KMS-11 (cell line): ENCODE results near the gene EPS8.

Source experiments
- H2AFZ ChIP-seq: fragments of 200-600 bp; sonication (generic); 2 replicates; pipeline ENCODE4 v1.6.1; 2016; ENCODE audit warnings: antibody characterized with exemption, mixed run types, low read depth
- H3K27ac ChIP-seq: fragments of 200-600 bp; sonication (generic); 2 replicates; pipeline ENCODE4 v1.6.1; 2016; ENCODE audit warnings: mild to moderate bottlenecking, mixed run types
- H3K27me3 ChIP-seq: fragments of 200-600 bp; sonication (generic); 2 replicates; pipeline ENCODE4 v1.6.1; 2017; ENCODE audit warnings: mild to moderate bottlenecking, low read depth, mixed run types, moderate library complexity; ENCODE audit not compliant: insufficient read depth
- H3K36me3 ChIP-seq: fragments of 200-600 bp; sonication (generic); 2 replicates; pipeline ENCODE4 v1.6.1; 2017; ENCODE audit warnings: mild to moderate bottlenecking, mixed run types; ENCODE audit not compliant: insufficient read depth
- H3K4me1 ChIP-seq: fragments of 200-600 bp; sonication (generic); 2 replicates; pipeline ENCODE4 v1.6.1; 2016; ENCODE audit warnings: mild to moderate bottlenecking, low read depth, mixed run types; ENCODE audit not compliant: poor library complexity, severe bottlenecking
- H3K4me2 ChIP-seq: fragments of 200-600 bp; sonication (generic); 2 replicates; pipeline ENCODE4 v1.7.0; 2016; ENCODE audit warnings: mild to moderate bottlenecking, mixed run types
- H3K4me3 ChIP-seq: fragments of 200-600 bp; sonication (generic); IDR thresholded peaks from 2 replicates; pipeline ENCODE4 v1.6.1; 2017; ENCODE audit warnings: low read depth, low read length, mixed read lengths; ENCODE audit not compliant: insufficient read depth
- H3K79me2 ChIP-seq: fragments of 200-600 bp; sonication (generic); 2 replicates; pipeline ENCODE4 v1.6.1; 2016; ENCODE audit warnings: low read depth, mixed run types; ENCODE audit not compliant: insufficient read depth
- H3K9ac ChIP-seq: fragments of 200-600 bp; sonication (generic); 2 replicates; pipeline ENCODE4 v1.6.1; 2016; ENCODE audit warnings: mild to moderate bottlenecking, mixed run types
- H4K20me1 ChIP-seq: fragments of 200-600 bp; sonication (generic); 2 replicates; pipeline ENCODE4 v1.6.1; 2016; ENCODE audit warnings: mild to moderate bottlenecking, mixed run types; ENCODE audit not compliant: insufficient read depth
- CTCF ChIP-seq: fragments of 200-600 bp; sonication (generic); conservative IDR thresholded peaks from 2 replicates; pipeline ENCODE4 v1.6.1; 2017; ENCODE audit warnings: low read depth, mild to moderate bottlenecking, antibody characterized with exemption, low read length, moderate library complexity, mixed read lengths

The EPS8 gene

GRCh38 chr12:15596174-15596573 lies 193.0 kb downstream of the EPS8 start:
- H3K4me1 ChIP-seq: no peaks in the 10 kb centered on the region
- no peak overlapping the region for H3K9ac ChIP-seq
- H4K20me1 ChIP-seq: no peaks in the 10 kb centered on the region
- no peak overlapping the region for H3K4me2 ChIP-seq
- no peak overlapping the region; the same call in 1 of the 2 replicates for H2AFZ ChIP-seq
- H3K27me3 ChIP-seq: no peaks in the 10 kb centered on the region
- H3K4me3 ChIP-seq: no peak overlapping the region
- H3K36me3 ChIP-seq: no peaks in the 10 kb centered on the region
- no peaks in the 10 kb centered on the region for H3K79me2 ChIP-seq
- H3K27ac ChIP-seq: no peak overlapping the region
- no peak for TF ChIP-seq CTCF

- Histone ChIP-seq H3K4me3 (no peak overlapping the region), H4K20me1 (no peaks in the 10 kb centered on the region), H3K79me2 (no peaks in the 10 kb centered on the region), H3K27ac (no peak overlapping the region), H3K4me1 (peaks cover 9% of the 10 kb centered on the region), H2AFZ (no peak overlapping the region), H3K4me2 (no peak overlapping the region), H3K27me3 (no peaks in the 10 kb centered on the region), H3K9ac (no peak overlapping the region), H3K36me3 (no peaks in the 10 kb centered on the region)
- no peak for TF ChIP-seq CTCF
Observed at GRCh38 chr12:15592934-15593333, 196.3 kb downstream of the EPS8 start.

- Histone ChIP-seq H3K79me2 (no peaks in the 10 kb centered on the region), H3K36me3 (no peaks in the 10 kb centered on the region), H4K20me1 (no peaks in the 10 kb centered on the region), H3K4me3 (no peak overlapping the region), H3K27me3 (no peaks in the 10 kb centered on the region), H3K9ac (no peak overlapping the region), H3K27ac (no peak overlapping the region), H2AFZ (no peak overlapping the region), H3K4me2 (no peak overlapping the region), H3K4me1 (peaks cover 9% of the 10 kb centered on the region)
- no peak for TF ChIP-seq CTCF
Observed at GRCh38 chr12:15591811-15592210, 197.4 kb downstream of the EPS8 start.

- peak; percentile 77 for TF ChIP-seq CTCF
- peak overlapping the region; percentile 34; the same call in 1 of the 2 replicates for H3K4me2 ChIP-seq
- no peak overlapping the region for H3K9ac ChIP-seq
- H4K20me1 ChIP-seq: no peaks in the 10 kb centered on the region
- no peak overlapping the region for H3K4me3 ChIP-seq
- peaks cover 9% of the 10 kb centered on the region for H3K4me1 ChIP-seq
- no peaks in the 10 kb centered on the region for H3K27me3 ChIP-seq
- no peaks in the 10 kb centered on the region for H3K36me3 ChIP-seq
- H3K79me2 ChIP-seq: no peaks in the 10 kb centered on the region
- H3K27ac ChIP-seq: no peak overlapping the region
- H2AFZ ChIP-seq: peak overlapping the region; percentile 92
Observed at GRCh38 chr12:15590180-15590826, 198.9 kb downstream of the EPS8 start.
